Measurements from ENCODE around the gene PAX4. TPM values are rescaled to one million over a fixed set of nuclear protein-coding genes. Genes with fewer than 3 reads are reported as not detected.

The PAX4 gene
- total RNA-seq, 1 donor from 2014 or later = not detected

GRCh38 chr7:127653396-127653795 is 35.5 kb upstream of the PAX4 start:
- H2AFZ ChIP-seq (ENCODE audit: low read depth, low read length) = no peak overlapping the region
- peaks cover 65% of the 10 kb centered on the region for H3K79me2 ChIP-seq (ENCODE audit: insufficient read depth, low read length)
- peak overlapping the region; percentile 95 for H3K4me2 ChIP-seq (ENCODE audit: low read length)
- FAIRE-seq (no peak), DNase-seq (ENCODE audit: low read depth) (no peak)
- no peaks in the 10 kb centered on the region for H3K27me3 ChIP-seq (ENCODE audit: insufficient read depth, low read length)
- H3K27me3 Mint-ChIP-seq (ENCODE audit: low read depth, unreplicated experiment) = no peaks in the 10 kb centered on the region
- H3K9ac ChIP-seq (ENCODE audit: low read length) = peak overlapping the region; percentile 96
- H3K9me3 Mint-ChIP-seq (ENCODE audit: unreplicated experiment) = peaks cover 1% of the 10 kb centered on the region
- H3K27ac Mint-ChIP-seq (ENCODE audit: unreplicated experiment) = peak overlapping the region; percentile 94
- H3K9me3 ChIP-seq (ENCODE audit: insufficient read depth, low read depth, low read length) = no peaks in the 10 kb centered on the region
- peaks cover 8% of the 10 kb centered on the region for H3K36me3 ChIP-seq (ENCODE audit: insufficient read depth, low read length)
- no peak for TF ChIP-seq CTCF (IDR thresholded peaks at IDR 0.05; ENCODE audit: insufficient read depth, low read depth, low read length)
- TF ChIP-seq EZH2 (IDR thresholded peaks at IDR 0.05; ENCODE audit: insufficient read depth, low read length) = no peak
- peaks cover 20% of the 10 kb centered on the region for H3K4me1 Mint-ChIP-seq (ENCODE audit: low read depth, unreplicated experiment)
- H3K27ac ChIP-seq (ENCODE audit: low read depth, low read length) = no peak overlapping the region
- H3K36me3 Mint-ChIP-seq (ENCODE audit: low read depth, unreplicated experiment) = peaks cover 4% of the 10 kb centered on the region
- no peak overlapping the region for H3K4me3 Mint-ChIP-seq (ENCODE audit: unreplicated experiment)
- H4K20me1 ChIP-seq (ENCODE audit: insufficient read depth, low read length) = peaks cover 61% of the 10 kb centered on the region
- peaks cover 25% of the 10 kb centered on the region for H3K4me1 ChIP-seq (ENCODE audit: insufficient read depth, low read length)
- H3K4me3 ChIP-seq (ENCODE audit: insufficient read depth, low read depth, low read length) = peak overlapping the region; percentile 97

- Mint-ChIP-seq H3K4me3 (ENCODE audit: unreplicated experiment) (no peak overlapping the region), H3K9me3 (ENCODE audit: unreplicated experiment) (peaks cover 1% of the 10 kb centered on the region), H3K4me1 (ENCODE audit: low read depth, unreplicated experiment) (peaks cover 20% of the 10 kb centered on the region), H3K27ac (ENCODE audit: unreplicated experiment) (peak overlapping the region; percentile 94), H3K27me3 (ENCODE audit: low read depth, unreplicated experiment) (no peaks in the 10 kb centered on the region), H3K36me3 (ENCODE audit: low read depth, unreplicated experiment) (peaks cover 4% of the 10 kb centered on the region)
- TF ChIP-seq CTCF (IDR thresholded peaks at IDR 0.05; ENCODE audit: insufficient read depth, low read depth, low read length) = no peak
- no peak for TF ChIP-seq EZH2 (IDR thresholded peaks at IDR 0.05; ENCODE audit: insufficient read depth, low read length)
- Histone ChIP-seq H3K27ac (ENCODE audit: low read depth, low read length) (peak overlapping the region; percentile 87), H3K4me3 (ENCODE audit: insufficient read depth, low read depth, low read length) (peak overlapping the region; percentile 97), H3K4me2 (ENCODE audit: low read length) (peak overlapping the region; percentile 95), H3K79me2 (ENCODE audit: insufficient read depth, low read length) (peaks cover 57% of the 10 kb centered on the region), H3K9ac (ENCODE audit: low read length) (peak overlapping the region; percentile 96), H4K20me1 (ENCODE audit: insufficient read depth, low read length) (peaks cover 53% of the 10 kb centered on the region), H3K27me3 (ENCODE audit: insufficient read depth, low read length) (no peaks in the 10 kb centered on the region), H3K9me3 (ENCODE audit: insufficient read depth, low read depth, low read length) (no peaks in the 10 kb centered on the region), H2AFZ (ENCODE audit: low read depth, low read length) (peak overlapping the region; percentile 83), H3K36me3 (ENCODE audit: insufficient read depth, low read length) (peaks cover 6% of the 10 kb centered on the region), H3K4me1 (ENCODE audit: insufficient read depth, low read length) (peaks cover 25% of the 10 kb centered on the region)
- FAIRE-seq (no peak), DNase-seq (ENCODE audit: low read depth) (peak; percentile 56)
Measured at GRCh38 chr7:127652333-127653248, 34.6 kb upstream of the PAX4 start.
